Chondrocyte (in vitro differentiated cells): ENCODE results near the gene POP5. TPM values are rescaled to one million over a fixed set of nuclear protein-coding genes. Genes with fewer than 3 reads are reported as not detected.
"Not testable (repeated sequence)": the region's sequence is repeated elsewhere in the genome, so short reads cannot be mapped to it uniquely, and the experiment has no call there.

Experiments
- DNase-seq: peaks from one replicate; pipeline ENCODE4 v3.0.0; 2021; ENCODE audit warnings: mixed read lengths, low spot score
- H3K27ac Mint-ChIP-seq: one replicate; pipeline ENCODE4 v1.8.0; 2021; ENCODE audit warnings: mild to moderate bottlenecking, moderate library complexity, mixed read lengths; ENCODE audit not compliant: unreplicated experiment
- H3K27me3 Mint-ChIP-seq: 2 replicates; pipeline ENCODE4 v1.8.0; 2021; ENCODE audit warnings: low read depth, mixed read lengths
- H3K36me3 Mint-ChIP-seq: 2 replicates; pipeline ENCODE4 v1.8.0; 2021; ENCODE audit warnings: low read depth, mixed read lengths
- H3K4me1 Mint-ChIP-seq: 2 replicates; pipeline ENCODE4 v1.8.0; 2021; ENCODE audit warnings: low read depth, mild to moderate bottlenecking, mixed read lengths
- H3K4me3 Mint-ChIP-seq: one replicate; pipeline ENCODE4 v1.8.0; 2021; ENCODE audit warnings: mild to moderate bottlenecking, moderate library complexity, mixed read lengths; ENCODE audit not compliant: unreplicated experiment
- H3K9me3 Mint-ChIP-seq: 2 replicates; pipeline ENCODE4 v1.8.0; 2021; ENCODE audit warnings: low read depth, mixed read lengths
- CTCF ChIP-seq: fragments of 200-600 bp; sonication (generic); IDR thresholded peaks from 2 replicates; pipeline ENCODE4 v1.5.0; 2021; ENCODE audit warnings: antibody characterized with exemption, mild to moderate bottlenecking, moderate library complexity
- total RNA-seq: library from RNA; stranded (reverse); gene quantifications from 3 replicates; pipeline ENCODE4 v1.2.1, GENCODE V29; 2021

The POP5 gene
- total RNA-seq, 1 donor from 2014 or later = 27.8 TPM

- TF ChIP-seq CTCF = no peak
- H3K27ac Mint-ChIP-seq = no peak overlapping the region
- H3K4me1 Mint-ChIP-seq = peaks cover 5% of the 10 kb centered on the region
- no peaks in the 10 kb centered on the region for H3K36me3 Mint-ChIP-seq
- peaks cover 38% of the 10 kb centered on the region for H3K27me3 Mint-ChIP-seq
- no peaks in the 10 kb centered on the region for H3K9me3 Mint-ChIP-seq
- DNase-seq = no peak
- no peak overlapping the region for H3K4me3 Mint-ChIP-seq
Measured at GRCh38 chr12:120620624-120621023, 39.4 kb upstream of the POP5 start.

GRCh38 chr12:120618954-120619615, 37.9 kb upstream of the POP5 start:
- H3K27me3 Mint-ChIP-seq = peaks cover 38% of the 10 kb centered on the region
- H3K9me3 Mint-ChIP-seq = no peaks in the 10 kb centered on the region
- no peak for TF ChIP-seq CTCF
- H3K4me3 Mint-ChIP-seq = no peak overlapping the region
- H3K4me1 Mint-ChIP-seq = peaks cover 5% of the 10 kb centered on the region
- H3K36me3 Mint-ChIP-seq = no peaks in the 10 kb centered on the region
- DNase-seq = no peak
- H3K27ac Mint-ChIP-seq = no peak overlapping the region

GRCh38 chr12:120617767-120618166, 36.6 kb upstream of the POP5 start:
- not testable (repeated sequence) for H3K27ac Mint-ChIP-seq, H3K4me1 Mint-ChIP-seq, DNase-seq, H3K4me3 Mint-ChIP-seq, H3K36me3 Mint-ChIP-seq, H3K9me3 Mint-ChIP-seq
- peaks cover 40% of the 10 kb centered on the region for H3K27me3 Mint-ChIP-seq

GRCh38 chr12:120617193-120617592, 36.0 kb upstream of the POP5 start:
- H3K9me3 Mint-ChIP-seq, H3K27ac Mint-ChIP-seq, H3K4me1 Mint-ChIP-seq, DNase-seq, H3K36me3 Mint-ChIP-seq, H3K4me3 Mint-ChIP-seq: not testable (repeated sequence)
- peaks cover 40% of the 10 kb centered on the region for H3K27me3 Mint-ChIP-seq

- H3K4me1 Mint-ChIP-seq = peaks cover 5% of the 10 kb centered on the region
- no peaks in the 10 kb centered on the region for H3K36me3 Mint-ChIP-seq
- H3K4me3 Mint-ChIP-seq = no peak overlapping the region
- H3K9me3 Mint-ChIP-seq = no peaks in the 10 kb centered on the region
- TF ChIP-seq CTCF = no peak
- DNase-seq = no peak
- H3K27ac Mint-ChIP-seq = no peak overlapping the region
- H3K27me3 Mint-ChIP-seq = peaks cover 43% of the 10 kb centered on the region
Measured at GRCh38 chr12:120614848-120615247, 33.6 kb upstream of the POP5 start.

GRCh38 chr12:120611534-120611933, 30.3 kb upstream of the POP5 start:
- not testable (repeated sequence) for H3K9me3 Mint-ChIP-seq, H3K27ac Mint-ChIP-seq, DNase-seq, H3K4me1 Mint-ChIP-seq, H3K4me3 Mint-ChIP-seq, H3K36me3 Mint-ChIP-seq
- peaks cover 33% of the 10 kb centered on the region for H3K27me3 Mint-ChIP-seq

GRCh38 chr12:120610560-120610959, 29.4 kb upstream of the POP5 start:
- no peaks in the 10 kb centered on the region for H3K4me1 Mint-ChIP-seq
- H3K4me3 Mint-ChIP-seq = no peak overlapping the region
- peaks cover 33% of the 10 kb centered on the region for H3K27me3 Mint-ChIP-seq
- no peak for TF ChIP-seq CTCF
- DNase-seq = no peak
- no peak overlapping the region for H3K27ac Mint-ChIP-seq
- H3K9me3 Mint-ChIP-seq = no peaks in the 10 kb centered on the region
- peaks cover 2% of the 10 kb centered on the region for H3K36me3 Mint-ChIP-seq

GRCh38 chr12:120602416-120602815, 21.2 kb upstream of the POP5 start:
- H3K4me1 Mint-ChIP-seq, H3K27ac Mint-ChIP-seq, DNase-seq, H3K27me3 Mint-ChIP-seq, H3K36me3 Mint-ChIP-seq, H3K4me3 Mint-ChIP-seq, H3K9me3 Mint-ChIP-seq: not testable (repeated sequence)
